NCI-H526 (cell line): ENCODE data around the gene KLHL7.
"Not testable (repeated sequence)": the region's sequence is repeated elsewhere in the genome, so short reads cannot be mapped to it uniquely, and the experiment has no call there.

ENCODE experiments used
- DNase-seq, 2 experiments: peaks; one replicate each; lab custom pipeline; 2025; lab: John Stamatoyannopoulos, UW

Gene KLHL7

DNA sequence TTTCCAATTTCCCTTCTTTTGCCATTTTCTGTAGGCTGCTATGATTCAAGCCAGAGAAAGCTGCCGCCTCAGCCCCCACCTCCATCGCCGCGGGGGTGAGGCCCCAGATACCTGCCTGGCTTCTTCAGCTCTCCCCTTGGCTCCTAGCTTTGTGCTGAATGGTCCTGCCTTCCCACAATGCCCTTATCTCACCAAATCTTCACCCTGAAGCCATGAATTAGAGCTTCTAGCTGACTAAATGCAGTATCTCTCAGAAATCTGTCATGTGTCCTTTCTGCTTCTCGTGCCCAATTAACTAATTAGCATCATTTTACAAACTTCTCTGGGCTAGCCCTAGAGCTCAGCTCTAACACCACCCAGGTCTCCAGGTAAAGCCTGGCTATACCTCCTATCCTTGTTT is 108.8 kb downstream of the KLHL7 start:
- no peak for DNase-seq

DNA sequence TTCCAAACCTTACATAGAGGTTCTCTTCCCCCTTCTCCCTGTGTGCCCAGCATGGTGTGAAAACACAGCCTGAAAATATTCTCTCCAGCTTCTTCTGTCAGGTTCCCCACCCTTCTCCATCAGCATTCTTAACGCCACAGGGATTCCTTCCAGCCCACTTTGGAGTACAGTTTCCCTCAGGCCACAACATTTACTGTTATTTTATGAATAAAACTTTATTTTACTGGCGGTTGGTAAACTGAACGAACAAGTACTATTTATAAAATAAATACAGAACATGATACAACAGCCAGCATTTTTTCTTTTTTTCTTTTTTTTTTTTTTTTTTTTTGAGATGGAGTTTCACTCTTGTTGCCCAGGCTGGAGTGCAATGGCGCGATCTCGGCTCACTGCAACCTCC is 109.4 kb downstream of the KLHL7 start:
- no peak for DNase-seq

DNA sequence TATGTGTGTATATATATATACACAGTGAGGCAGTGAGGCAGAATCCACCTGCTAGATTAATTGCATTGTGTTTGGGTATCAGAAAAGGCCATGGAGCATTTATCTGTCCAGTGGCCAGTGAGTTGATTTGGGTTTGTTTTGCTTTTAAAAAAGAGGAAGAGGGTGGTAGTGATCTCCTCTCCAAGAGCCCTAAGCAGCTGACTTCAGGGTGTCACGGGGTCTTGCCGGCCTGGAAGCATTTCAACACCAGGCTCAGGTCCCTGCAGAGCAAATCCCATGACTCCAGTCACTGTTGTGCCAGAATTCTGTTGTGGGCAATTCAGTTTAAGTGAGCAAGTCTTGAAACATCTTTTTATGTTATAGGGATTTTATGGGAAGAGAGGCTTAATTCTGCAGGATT is 110.4 kb downstream of the KLHL7 start:
- no peak for DNase-seq

DNA sequence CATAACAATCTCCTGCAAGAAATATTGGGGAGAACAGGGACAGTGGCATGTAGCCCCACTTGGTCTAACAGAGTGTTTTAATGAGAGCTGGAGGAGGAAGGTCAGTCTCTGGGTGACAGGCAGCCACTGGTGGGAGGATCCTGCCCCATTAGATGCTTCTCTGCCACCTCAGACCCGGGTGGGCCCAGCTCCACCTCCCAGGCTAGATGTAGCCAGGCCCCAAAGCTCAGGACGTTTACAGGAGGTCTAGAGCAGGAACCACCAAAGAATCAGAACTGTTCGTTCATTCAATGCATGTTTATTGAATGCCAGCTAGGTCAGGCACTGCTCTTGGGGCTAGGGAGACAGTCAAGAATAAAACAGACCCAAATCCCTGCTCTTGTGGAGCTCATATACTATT is 112.6 kb downstream of the KLHL7 start:
- DNase-seq: no peak

DNA sequence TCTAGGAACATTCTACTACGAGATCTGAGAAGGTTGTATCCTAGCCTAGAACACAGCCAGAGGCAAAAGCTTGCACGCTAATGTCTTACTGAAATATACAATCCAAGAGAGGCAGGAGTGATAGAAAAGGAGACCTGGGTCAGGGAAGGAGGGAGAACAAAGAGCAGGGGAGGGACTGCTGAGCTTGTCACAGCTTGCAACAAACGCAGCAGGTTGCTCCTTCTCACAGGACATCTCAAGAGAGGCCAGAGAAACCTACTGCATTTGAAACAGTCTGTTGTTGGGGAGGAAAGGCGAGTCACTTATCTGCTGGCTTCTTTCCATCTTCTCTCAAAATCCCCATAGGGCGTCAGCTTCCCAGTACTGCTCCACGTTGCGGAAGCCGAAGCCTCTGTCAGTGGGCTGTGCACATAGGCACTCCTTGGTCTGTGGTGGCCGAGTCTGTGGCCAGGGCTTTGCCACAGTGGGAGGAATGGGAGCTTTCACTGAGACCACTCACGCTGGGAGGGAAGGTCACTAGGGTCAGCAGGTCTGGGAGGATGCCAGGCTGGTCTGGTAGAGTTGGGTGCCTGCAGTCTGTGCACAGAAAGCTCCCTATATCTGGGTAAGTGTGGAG is 115.2 kb downstream of the KLHL7 start:
- DNase-seq: no peak

DNA sequence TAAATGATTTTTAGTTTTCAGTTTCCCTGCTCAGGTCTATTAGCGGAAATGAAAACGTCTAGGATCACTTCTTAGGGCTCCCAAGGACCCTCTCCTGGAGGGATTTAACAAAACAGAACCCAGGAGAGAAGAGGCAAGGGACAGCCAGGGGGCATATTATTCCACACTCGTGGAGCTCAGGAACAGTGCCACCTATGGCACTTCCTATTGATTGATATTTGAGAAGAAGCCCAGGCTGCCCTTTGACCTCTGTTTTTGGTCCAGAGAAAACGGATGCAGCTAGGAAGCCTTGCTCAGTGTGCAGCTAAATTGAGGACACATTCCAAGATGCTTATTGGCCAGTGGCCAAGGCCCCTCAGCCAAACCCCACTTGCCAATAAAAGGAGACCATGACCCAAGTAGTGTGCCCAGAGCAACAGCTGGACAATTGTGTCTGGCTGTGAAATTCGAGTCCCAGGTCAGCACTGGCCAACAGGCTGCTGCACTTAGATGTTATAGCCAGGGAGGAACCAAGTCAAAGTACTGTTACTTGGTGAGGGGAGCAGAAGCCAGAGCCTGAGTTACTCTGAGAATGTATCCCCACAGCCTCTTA is 117.0 kb downstream of the KLHL7 start:
- DNase-seq: no peak

DNA sequence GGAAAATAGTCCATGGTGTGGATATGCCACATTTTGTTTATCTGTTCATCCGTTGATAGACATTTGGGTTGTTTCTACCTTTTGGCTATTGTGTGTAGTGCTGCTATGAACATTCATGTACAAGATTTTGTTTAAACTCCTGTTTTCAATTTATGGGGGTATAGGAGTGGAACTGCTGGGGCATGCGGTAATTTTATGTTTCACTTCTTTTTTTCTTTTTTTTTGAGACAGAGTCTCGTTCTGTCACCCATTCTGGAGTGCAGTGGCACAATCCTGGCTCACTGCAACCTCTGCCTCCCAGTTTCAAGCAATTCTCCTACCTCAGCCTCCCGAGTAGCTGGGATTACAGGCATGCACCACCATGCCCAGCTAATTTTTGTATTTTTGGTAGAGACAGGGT is 118.8 kb downstream of the KLHL7 start:
- DNase-seq: not testable (repeated sequence)

DNA sequence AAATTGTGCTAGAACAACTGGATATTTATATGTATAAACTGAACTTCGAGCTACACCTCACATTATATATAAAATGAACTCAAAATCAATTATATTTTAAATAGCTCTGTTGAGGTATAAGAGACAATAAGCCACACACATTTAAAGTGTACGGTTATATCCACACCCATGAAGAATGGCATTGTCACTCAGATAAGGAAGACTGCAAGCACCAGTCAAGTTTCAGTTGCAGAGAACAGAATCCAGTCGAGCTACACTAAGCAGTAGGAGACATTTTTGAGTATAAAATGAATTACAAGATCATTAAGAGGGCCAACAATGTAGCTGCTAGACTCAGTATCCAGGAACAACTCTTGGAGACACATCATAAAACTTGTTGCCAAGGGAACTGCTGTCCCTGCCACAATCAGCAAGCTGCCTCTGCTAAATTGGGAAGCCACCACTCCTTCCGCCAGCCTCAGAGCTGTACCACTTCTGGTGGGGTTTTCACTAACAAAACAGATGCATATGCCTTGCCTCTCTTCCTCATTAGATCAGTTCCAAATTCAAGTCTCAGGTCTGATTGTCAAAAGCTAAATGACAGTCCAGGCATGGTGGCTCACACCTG is 121.4 kb downstream of the KLHL7 start:
- DNase-seq: no peak
